DLD1 (cell line): ENCODE measurements around the gene LRRC38.
"Not testable (repeated sequence)": the region's sequence is repeated elsewhere in the genome, so short reads cannot be mapped to it uniquely, and the experiment has no call there.

Source experiments
- in situ Hi-C: cut with HindIII; loops from 2 replicates; pipeline ENCODE4 v1.10.0; 2017; ENCODE audit warnings: low sequenced_read_pairs

The LRRC38 gene

GRCh38 chr1:13465515-13465914, 48.3 kb downstream of the LRRC38 start:
- in situ Hi-C loops: no loop called here

- in situ Hi-C loops: no loop called here
These were observed 51.1 kb downstream of the LRRC38 start for GRCh38 chr1:13462682-13463081.

GRCh38 chr1:13461977-13462376, 51.8 kb downstream of the LRRC38 start:
- in situ Hi-C loops: no loop called here

GRCh38 chr1:13456904-13457532, 56.8 kb downstream of the LRRC38 start:
- in situ Hi-C loops: no loop called here

- in situ Hi-C loops: no loop called here
These were observed 62.3 kb downstream of the LRRC38 start for GRCh38 chr1:13451399-13451965.

- in situ Hi-C loops: no loop called here
These were observed 63.6 kb downstream of the LRRC38 start for GRCh38 chr1:13450204-13450603.

GRCh38 chr1:13443335-13443979, 70.3 kb downstream of the LRRC38 start:
- in situ Hi-C loops: no loop called here

GRCh38 chr1:13439104-13439783, 74.6 kb downstream of the LRRC38 start:
- in situ Hi-C loops: not testable (repeated sequence)

- in situ Hi-C loops: no loop called here
These were observed 78.3 kb downstream of the LRRC38 start for GRCh38 chr1:13435458-13435857.

- in situ Hi-C loops: not testable (repeated sequence)
These were observed 80.0 kb downstream of the LRRC38 start for GRCh38 chr1:13433694-13434358.

- in situ Hi-C loops: no loop called here
These were observed 81.6 kb downstream of the LRRC38 start for GRCh38 chr1:13432251-13432650.

- in situ Hi-C loops: no loop called here
These were observed 83.3 kb downstream of the LRRC38 start for GRCh38 chr1:13430495-13430894.
